ENCODE measurements around the gene TFCP2.

DNA sequence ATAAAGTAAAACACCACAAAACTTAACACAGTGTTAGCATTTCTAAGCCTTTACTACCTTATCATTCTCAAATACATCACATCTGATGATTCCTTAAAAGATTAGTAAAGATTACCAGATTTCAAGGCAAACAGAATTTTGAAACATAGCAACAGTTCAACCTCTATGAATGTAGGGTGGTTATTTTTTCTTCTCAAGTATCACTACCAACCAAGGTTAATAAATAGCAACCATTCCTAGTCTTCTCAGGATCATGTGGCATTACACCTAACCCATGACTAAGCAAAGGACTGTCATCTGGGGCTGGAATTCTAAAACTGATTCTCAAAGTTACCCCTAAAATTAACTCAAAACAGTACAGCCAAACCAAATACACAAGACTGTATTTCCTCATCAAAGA is 50.1 kb downstream of the TFCP2 start:
- TF ChIP-seq, protein P1, sequence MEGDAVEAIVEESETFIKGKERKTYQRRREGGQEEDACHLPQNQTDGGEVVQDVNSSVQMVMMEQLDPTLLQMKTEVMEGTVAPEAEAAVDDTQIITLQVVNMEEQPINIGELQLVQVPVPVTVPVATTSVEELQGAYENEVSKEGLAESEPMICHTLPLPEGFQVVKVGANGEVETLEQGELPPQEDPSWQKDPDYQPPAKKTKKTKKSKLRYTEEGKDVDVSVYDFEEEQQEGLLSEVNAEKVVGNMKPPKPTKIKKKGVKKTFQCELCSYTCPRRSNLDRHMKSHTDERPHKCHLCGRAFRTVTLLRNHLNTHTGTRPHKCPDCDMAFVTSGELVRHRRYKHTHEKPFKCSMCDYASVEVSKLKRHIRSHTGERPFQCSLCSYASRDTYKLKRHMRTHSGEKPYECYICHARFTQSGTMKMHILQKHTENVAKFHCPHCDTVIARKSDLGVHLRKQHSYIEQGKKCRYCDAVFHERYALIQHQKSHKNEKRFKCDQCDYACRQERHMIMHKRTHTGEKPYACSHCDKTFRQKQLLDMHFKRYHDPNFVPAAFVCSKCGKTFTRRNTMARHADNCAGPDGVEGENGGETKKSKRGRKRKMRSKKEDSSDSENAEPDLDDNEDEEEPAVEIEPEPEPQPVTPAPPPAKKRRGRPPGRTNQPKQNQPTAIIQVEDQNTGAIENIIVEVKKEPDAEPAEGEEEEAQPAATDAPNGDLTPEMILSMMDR (IDR thresholded peaks at IDR 0.05): no peak
- TF ChIP-seq POLR2A (IDR thresholded peaks at IDR 0.05): no peak
